Endothelial cell of umbilical vein (primary cell): Measurements from ENCODE around the gene IL36RN. TPM values are rescaled to one million over a fixed set of nuclear protein-coding genes. Genes with fewer than 3 reads are reported as not detected.

Experiments used
- Bru-seq: library from RNA; stranded (reverse); fragments of 400-500 nt; gene quantifications from one replicate; lab custom pipeline; 2021; lab: Mats Ljungman, UMichigan
- BruChase-seq, 2 experiments: library from RNA; stranded (reverse); fragments of 400-500 nt; gene quantifications; one replicate each; lab custom pipeline; 2021; lab: Mats Ljungman, UMichigan
- BruUV-seq: library from RNA; stranded (reverse); fragments of 400-500 nt; replicated peaks from 2 replicates; lab custom pipeline; 2021; lab: Mats Ljungman, UMichigan
- CTCF ChIA-PET: fragments of 300-600, 350-600 bp; sonication (Branson Sonifier 250); formaldehyde crosslinking; loops from one replicate; lab custom pipeline; 2021; ENCODE audit warnings: antibody characterized with exemption, inconsistent platforms; lab: Charles Lee
- POLR2A ChIA-PET: fragments of 300-600, 350-600 bp; sonication (Branson Sonifier 250); formaldehyde crosslinking; loops from one replicate; lab custom pipeline; 2021; ENCODE audit warnings: antibody characterized with exemption, inconsistent platforms; lab: Charles Lee
- DNase-seq: peaks from one replicate; pipeline ENCODE4 v3.0.0-alpha.2; 2011; ENCODE audit warnings: low read depth, low spot score
- FAIRE-seq: peaks from 2 replicates; lab custom pipeline; 2011; peaks lifted over from hg19 to GRCh38; lab: Jason Lieb, UNC
- H2AFZ ChIP-seq: 2 replicates; pipeline ENCODE4 v1.6.0; 2012; ENCODE audit warnings: low read depth, low read length, control low read depth, inconsistent platforms
- H3K27ac ChIP-seq: 2 replicates; pipeline ENCODE4 v1.5.1; 2011; ENCODE audit warnings: low read depth, mild to moderate bottlenecking, control low read depth, low read length, moderate library complexity; ENCODE audit not compliant: insufficient read depth
- H3K27me3 ChIP-seq, 2 experiments: 2 replicates each; pipeline versions ENCODE4 v1.6.0 to v1.6.1; 2011; ENCODE audit warnings: low read length in 2 of 2, mixed read lengths in 1 of 2; ENCODE audit not compliant: control insufficient read depth in 2 of 2, insufficient read depth in 2 of 2
- H3K36me3 ChIP-seq, 2 experiments: 2 replicates in 1 of 2; 3 replicates in 1 of 2; pipeline ENCODE4 v1.5.1; 2011; ENCODE audit warnings: low read length in 2 of 2, mild to moderate bottlenecking in 1 of 2, moderate library complexity in 1 of 2; ENCODE audit not compliant: control insufficient read depth in 2 of 2, insufficient read depth in 2 of 2; ENCODE audit errors: extremely low read depth in 1 of 2
- H3K4me1 ChIP-seq: 3 replicates; pipeline ENCODE4 v1.5.1; 2011; ENCODE audit warnings: mild to moderate bottlenecking, low read length; ENCODE audit not compliant: control insufficient read depth, insufficient read depth; ENCODE audit errors: extremely low read depth
- H3K4me2 ChIP-seq: 2 replicates; pipeline ENCODE4 v1.6.1; 2011; ENCODE audit warnings: low read length, control low read depth, mixed read lengths; ENCODE audit not compliant: insufficient read depth
- H3K4me3 ChIP-seq, 3 experiments: fragments of 200-600 bp in 1 of 3; sonication (generic), shearing (Covaris generic) in 1 of 3; replicated peaks in 1 of 3; 2 replicates each; pipeline ENCODE4 v1.5.1; 2011 to 2016; ENCODE audit warnings: control low read depth in 3 of 3, low read length in 3 of 3, mild to moderate bottlenecking in 2 of 3, inconsistent platforms in 1 of 3, low read depth in 1 of 3, moderate library complexity in 1 of 3; ENCODE audit not compliant: insufficient read depth in 1 of 3
- H3K79me2 ChIP-seq: 2 replicates; pipeline ENCODE4 v1.6.0; 2012; ENCODE audit warnings: low read length, inconsistent platforms; ENCODE audit not compliant: control insufficient read depth, insufficient read depth
- H3K9ac ChIP-seq: replicated peaks from 2 replicates; pipeline ENCODE3; 2011; ENCODE audit warnings: low read length, control low read depth; ENCODE audit not compliant: insufficient read depth; ENCODE audit errors: extremely low read depth
- H3K9me1 ChIP-seq: replicated peaks from 3 replicates; pipeline ENCODE4 v1.6.0; 2011; ENCODE audit warnings: mild to moderate bottlenecking, low read length; ENCODE audit not compliant: control insufficient read depth, insufficient read depth; ENCODE audit errors: extremely low read depth
- H3K9me3 ChIP-seq: replicated peaks from 2 replicates; pipeline ENCODE4 v1.5.1; 2012; ENCODE audit warnings: low read length, inconsistent platforms; ENCODE audit not compliant: control insufficient read depth, insufficient read depth
- H4K20me1 ChIP-seq: replicated peaks from 2 replicates; pipeline ENCODE3; 2011; ENCODE audit warnings: mild to moderate bottlenecking, low read length; ENCODE audit not compliant: control insufficient read depth, insufficient read depth; ENCODE audit errors: extremely low read depth
- EZH2 ChIP-seq: IDR thresholded peaks from 2 replicates; pipeline ENCODE4 v1.6.1; 2012; ENCODE audit warnings: borderline replicate concordance, low read depth, mild to moderate bottlenecking, moderate library complexity, low read length, inconsistent platforms; ENCODE audit not compliant: severe bottlenecking
- FOS ChIP-seq: IDR thresholded peaks from 2 replicates; pipeline ENCODE4 v1.6.1; 2011; ENCODE audit warnings: mild to moderate bottlenecking, low read length, moderate library complexity, borderline replicate concordance; ENCODE audit not compliant: insufficient read depth
- GATA2 ChIP-seq: IDR thresholded peaks from 2 replicates; pipeline ENCODE4 v1.7.0; 2011; ENCODE audit warnings: low read depth, mild to moderate bottlenecking, moderate library complexity, mixed read lengths, low read length; ENCODE audit not compliant: insufficient read length, insufficient read depth
- JUN ChIP-seq: IDR thresholded peaks from 2 replicates; pipeline ENCODE4 v1.6.1; 2011; ENCODE audit warnings: borderline replicate concordance, low read depth; ENCODE audit not compliant: insufficient read length, insufficient read depth
- MYC ChIP-seq: IDR thresholded peaks from one replicate; pipeline ENCODE4 v1.6.1; 2011; ENCODE audit warnings: mild to moderate bottlenecking, low read depth, low read length
- POLR2A ChIP-seq: IDR thresholded peaks from 2 replicates; pipeline ENCODE4 v1.6.1; 2012; ENCODE audit warnings: low read depth, mild to moderate bottlenecking, control low read depth, low read length
- POLR2AphosphoS5 ChIP-seq: IDR thresholded peaks from 2 replicates; pipeline ENCODE4 v1.6.1; 2012; ENCODE audit warnings: low read depth, mild to moderate bottlenecking, control low read depth, low read length, moderate library complexity; ENCODE audit not compliant: insufficient read depth
- dilution Hi-C: fragments of 300-500 bp; cut with MboI; formaldehyde crosslinking; loops from one replicate; pipeline ENCODE4 v1.15.0; 2019; ENCODE audit warnings: low sequenced_read_pairs; ENCODE audit not compliant: extremely low pct_ligation_motif_present
- intact Hi-C: fragments of 100-400 bp; cut with micrococcal nuclease; formaldehyde crosslinking; loops from one replicate; pipeline ENCODE4 v1.10.0; 2022
- long read RNA-seq: library from polyadenylated mRNA; stranded (forward); transcript quantifications from one replicate; pipeline ENCODE4 v2.0.0, GENCODE V29; 2021
- polyA minus RNA-seq, 3 experiments: library from RNA; depleted of rRNA, polyadenylated mRNA; stranded (reverse); fragments of >200 nt; gene quantifications; 1 replicate in 1 of 3; 2 replicates in 2 of 3; pipeline ENCODE4 v1.2.3, GENCODE V29; 2011
- polyA plus RNA-seq, 4 experiments: library from polyadenylated mRNA; depleted of rRNA in 3 of 4; stranded (reverse) in 3 of 4; unstranded in 1 of 4; fragments of >200 nt; gene quantifications; 2 replicates each; pipeline versions ENCODE4 v1.2.1 to v1.2.3, GENCODE V29; 2011 to 2012; ENCODE audit warnings: missing spikeins in 1 of 4
- total RNA-seq: library from RNA; stranded (reverse); gene quantifications from 2 replicates; pipeline ENCODE4 v1.2.3, GENCODE V29; 2021
- TF ChIP-seq, protein P1 (sequence below): IDR thresholded peaks from 2 replicates; pipeline ENCODE4 v1.6.1; 2011; ENCODE audit not compliant: insufficient read depth, insufficient read length
- TF ChIP-seq, protein P2 (sequence below), 2 donors: IDR thresholded peaks; 1 replicate in 1 of 2; 2 replicates in 1 of 2; pipeline ENCODE4 v1.5.1; 2011; ENCODE audit warnings: low read length in 2 of 2, mild to moderate bottlenecking in 2 of 2, moderate library complexity in 2 of 2, control low read depth in 1 of 2, inconsistent platforms in 1 of 2, low read depth in 1 of 2; ENCODE audit not compliant: insufficient read depth in 1 of 2; ENCODE audit errors: extremely low read depth in 1 of 2

The IL36RN gene
- total RNA-seq (not detected in 2 replicates), polyA plus RNA-seq (not detected in 2 replicates), polyA minus RNA-seq (0.10 TPM in 1 of 2 replicates, not detected in the other), Bru-seq, nascent RNA (not detected), BruChase-seq, experiment 1, labeled RNA remaining after a 6-hour chase (not detected), BruChase-seq, experiment 2, labeled RNA remaining after a 2-hour chase (not detected)
- not detected in 2 replicates for polyA plus RNA-seq (2011; cell fraction: cytosol; rRNA removed)
- not detected in 2 replicates for polyA plus RNA-seq (2011; cell fraction: nucleus; rRNA removed)
- not detected in 2 replicates for polyA plus RNA-seq (2012)
- polyA minus RNA-seq (2011; cell fraction: cytosol; rRNA and poly(A)+ RNA removed) = not detected
- polyA minus RNA-seq (2011; cell fraction: nucleus; rRNA and poly(A)+ RNA removed) = not detected in 2 replicates
- long read RNA-seq = 0 reads

DNA sequence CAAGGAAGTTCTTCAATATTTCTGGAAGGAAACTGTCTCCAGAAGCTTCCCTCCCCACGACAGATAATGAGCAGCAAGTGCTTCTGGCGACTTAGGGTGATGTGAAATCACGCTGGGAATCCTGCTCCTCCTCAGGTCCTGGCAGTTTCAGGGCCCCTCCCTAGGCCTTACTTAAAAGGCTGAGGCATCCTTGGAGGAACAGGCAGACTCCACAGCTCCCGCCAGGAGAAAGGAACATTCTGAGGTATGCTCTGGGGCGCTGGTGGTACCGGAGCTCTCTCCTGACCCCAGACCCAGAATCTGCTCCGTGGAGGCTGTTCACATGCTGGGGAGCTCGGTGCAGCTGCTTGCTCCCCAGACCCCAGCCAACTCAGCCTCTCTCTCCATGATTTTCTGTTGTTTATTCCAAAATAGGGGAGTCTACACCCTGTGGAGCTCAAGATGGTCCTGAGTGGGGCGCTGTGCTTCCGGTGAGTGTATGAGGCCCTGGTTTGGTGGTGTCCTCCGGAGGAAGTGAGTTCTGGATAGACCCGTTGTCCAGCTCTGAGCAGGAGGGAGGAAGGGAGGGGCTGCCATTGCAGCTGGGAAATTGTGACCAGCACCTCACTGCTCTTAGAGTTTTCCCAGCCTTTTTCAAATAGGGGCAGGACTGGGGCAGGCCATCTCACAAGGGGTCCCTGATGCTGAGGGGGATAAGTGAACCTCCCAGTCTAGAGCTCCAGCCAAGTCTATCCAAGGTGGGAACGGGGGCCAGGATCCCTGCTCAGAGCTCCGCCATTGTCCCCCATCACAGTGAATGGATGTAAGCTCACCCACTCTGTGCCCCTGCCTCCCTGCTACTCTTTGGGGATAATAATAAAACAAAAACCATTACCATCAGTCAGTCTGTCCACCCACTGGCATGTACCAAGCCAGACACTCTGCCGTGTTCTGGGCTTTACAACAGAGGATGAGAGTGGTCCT lies at the start of gene IL36RN:
TSS of gene IL36RN (plus strand) at position 201 of the 963 bp plus-strand sequence. CDS start at position 442, 241 bp downstream.
- no peak for FAIRE-seq

DNA sequence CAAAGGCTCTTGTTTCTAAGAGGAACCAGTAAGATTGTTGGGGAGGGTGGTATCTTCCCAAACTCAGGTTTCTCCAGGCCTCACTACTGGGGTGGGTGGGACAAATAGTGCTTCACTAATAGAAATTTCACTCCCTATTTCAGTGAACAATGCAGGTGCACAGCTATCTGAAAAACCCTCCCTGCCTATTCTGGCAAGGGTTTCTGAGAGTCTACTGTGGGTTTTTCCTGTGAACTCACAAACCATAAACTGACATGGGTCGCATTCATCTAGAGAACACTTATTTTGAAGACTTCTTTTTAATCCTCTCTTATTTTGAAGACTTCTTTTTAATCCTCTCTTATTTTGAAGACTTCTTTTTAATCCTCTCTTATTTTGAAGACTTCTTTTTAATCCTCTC lies 49.4 kb upstream of the IL36RN start:
- no peak overlapping the region for H2AFZ ChIP-seq
- no TSS peak for BruUV-seq
- H3K9me1 ChIP-seq = no peaks in the 10 kb centered on the region
- H3K36me3 ChIP-seq = no peaks in the 10 kb centered on the region
- intact Hi-C loops = no loop called here
- H3K4me1 ChIP-seq = no peaks in the 10 kb centered on the region
- H3K79me2 ChIP-seq = no peaks in the 10 kb centered on the region
- no peak overlapping the region for H3K4me3 ChIP-seq
- peaks cover 0 to 6% of the 10 kb centered on the region in 2 experiments for H3K27me3 ChIP-seq
- FAIRE-seq (no peak), DNase-seq (no peak)
- H4K20me1 ChIP-seq = no peaks in the 10 kb centered on the region
- CTCF ChIA-PET = no interaction called here
- H3K9ac ChIP-seq = no peak overlapping the region
- POLR2A ChIA-PET = no interaction called here
- no peak overlapping the region for H3K27ac ChIP-seq
- H3K9me3 ChIP-seq = no peaks in the 10 kb centered on the region
- dilution Hi-C loops = no loop called here
- TF ChIP-seq, protein P1, sequence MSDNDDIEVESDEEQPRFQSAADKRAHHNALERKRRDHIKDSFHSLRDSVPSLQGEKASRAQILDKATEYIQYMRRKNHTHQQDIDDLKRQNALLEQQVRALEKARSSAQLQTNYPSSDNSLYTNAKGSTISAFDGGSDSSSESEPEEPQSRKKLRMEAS = no peak
- no peak for TF ChIP-seq GATA2
- TF ChIP-seq POLR2A = no peak
- TF ChIP-seq, protein P2, sequence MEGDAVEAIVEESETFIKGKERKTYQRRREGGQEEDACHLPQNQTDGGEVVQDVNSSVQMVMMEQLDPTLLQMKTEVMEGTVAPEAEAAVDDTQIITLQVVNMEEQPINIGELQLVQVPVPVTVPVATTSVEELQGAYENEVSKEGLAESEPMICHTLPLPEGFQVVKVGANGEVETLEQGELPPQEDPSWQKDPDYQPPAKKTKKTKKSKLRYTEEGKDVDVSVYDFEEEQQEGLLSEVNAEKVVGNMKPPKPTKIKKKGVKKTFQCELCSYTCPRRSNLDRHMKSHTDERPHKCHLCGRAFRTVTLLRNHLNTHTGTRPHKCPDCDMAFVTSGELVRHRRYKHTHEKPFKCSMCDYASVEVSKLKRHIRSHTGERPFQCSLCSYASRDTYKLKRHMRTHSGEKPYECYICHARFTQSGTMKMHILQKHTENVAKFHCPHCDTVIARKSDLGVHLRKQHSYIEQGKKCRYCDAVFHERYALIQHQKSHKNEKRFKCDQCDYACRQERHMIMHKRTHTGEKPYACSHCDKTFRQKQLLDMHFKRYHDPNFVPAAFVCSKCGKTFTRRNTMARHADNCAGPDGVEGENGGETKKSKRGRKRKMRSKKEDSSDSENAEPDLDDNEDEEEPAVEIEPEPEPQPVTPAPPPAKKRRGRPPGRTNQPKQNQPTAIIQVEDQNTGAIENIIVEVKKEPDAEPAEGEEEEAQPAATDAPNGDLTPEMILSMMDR (IDR thresholded peaks at IDR 0.05; ENCODE audit: extremely low read depth in 1 of 2, insufficient read depth in 1 of 2, low read depth in 1 of 2, low read length in 2 of 2) = no peak
- no peak for TF ChIP-seq MYC
- no peak for TF ChIP-seq FOS
- no peak for TF ChIP-seq POLR2AphosphoS5
- no peak overlapping the region for H3K4me2 ChIP-seq

More for the DNA sequence above, at the start of gene IL36RN:
- H3K9me3 ChIP-seq = no peaks in the 10 kb centered on the region
- H4K20me1 ChIP-seq = no peaks in the 10 kb centered on the region
- no peak within 1 kb of the TSS for H3K4me2 ChIP-seq
- H3K4me3 ChIP-seq = no peak within 1 kb of the TSS
- TF ChIP-seq MYC (no peak), POLR2AphosphoS5 (no peak), POLR2A (no peak), EZH2 (no peak), JUN (no peak)
- TF ChIP-seq, protein P1 = no peak
- dilution Hi-C loops (no loop called here), intact Hi-C loops (no loop called here)
- H2AFZ ChIP-seq = no peak within 1 kb of the TSS
- no peak for DNase-seq
- no peak within 1 kb of the TSS for H3K9ac ChIP-seq
- no peaks in the 10 kb centered on the region for H3K36me3 ChIP-seq
- no peak within 1 kb of the TSS for H3K27ac ChIP-seq
- ChIA-PET POLR2A (no interaction called here), CTCF (interaction anchor here (1.0 kb wide), 2 partner anchors 12 to 18 kb away, joined by 3 to 4 read pairs; no protein-coding TSS in a partner anchor)
- H3K9me1 ChIP-seq = no peaks in the 10 kb centered on the region
- H3K4me1 ChIP-seq = no peaks in the 10 kb centered on the region
- H3K27me3 ChIP-seq = no peaks in the 10 kb centered on the region
- BruUV-seq = no TSS peak
- H3K79me2 ChIP-seq = no peaks in the 10 kb centered on the region
